ENCODE results near the gene MON1A. TPM values are rescaled to one million over a fixed set of nuclear protein-coding genes. Genes with fewer than 3 reads are reported as not detected.

MON1A gene
- polyA plus RNA-seq (2013) = 5.7 TPM

DNA sequence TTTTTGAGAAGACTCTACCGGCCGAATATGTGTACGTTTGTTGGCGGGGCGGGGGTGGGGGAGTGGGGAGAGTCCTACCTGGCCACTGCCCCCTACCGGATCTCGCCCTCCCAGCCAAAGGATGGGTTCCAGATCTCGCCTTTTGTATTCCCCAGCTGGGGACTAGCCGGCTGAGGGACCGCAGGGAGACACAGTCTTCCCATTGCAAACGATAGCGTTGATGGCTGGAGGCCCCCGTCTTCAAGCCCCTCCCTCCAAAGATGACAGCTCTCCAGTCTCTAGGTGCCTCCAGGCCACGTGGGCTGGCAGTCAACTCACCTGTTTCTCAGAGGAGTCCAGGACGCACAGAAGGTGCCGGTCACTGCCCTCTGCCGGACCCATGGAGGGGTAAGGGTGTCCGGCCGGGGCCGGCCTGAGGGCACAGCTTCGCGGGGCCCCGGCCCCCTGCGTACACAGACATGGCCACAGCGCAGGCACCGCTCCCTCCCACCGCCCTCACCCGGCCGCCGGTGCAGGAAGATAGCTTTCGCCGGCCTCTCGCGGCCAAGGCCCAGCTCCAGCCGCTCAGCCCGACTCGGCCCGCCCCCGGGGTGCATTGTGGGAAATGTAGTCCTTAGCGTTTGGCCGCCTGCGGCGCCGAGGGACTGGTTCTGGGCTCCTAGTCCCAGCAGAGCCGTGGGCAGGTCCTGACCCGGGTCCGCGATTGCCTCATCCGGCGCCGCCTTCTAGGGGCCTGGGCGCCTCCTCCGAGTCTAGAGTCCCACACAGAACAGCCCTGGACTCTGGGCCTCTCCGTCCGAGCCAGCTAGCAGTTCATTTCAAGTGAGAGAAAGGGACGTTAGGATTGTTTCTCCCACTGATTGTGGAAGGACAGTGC lies at the start of gene MON1A:
Gene MON1A, minus strand, starts transcription at position 521 of the 877 bp plus-strand sequence. CDS start 16,465 bp downstream, outside the sequence.
- Histone ChIP-seq H3K36me3 (ENCODE audit: control insufficient read depth in 4 of 4, insufficient read depth in 4 of 4, low read length in 3 of 4) (no peaks in the 10 kb centered on the region), H3K27ac (ENCODE audit: insufficient read depth in 1 of 2, low read depth in 1 of 2, low read length in 2 of 2, poor library complexity in 1 of 2, severe bottlenecking in 2 of 2) (peak within 1 kb of the TSS in 1 of 2 experiments; percentile 70), H3K9me3 (ENCODE audit: control extremely low read depth in 1 of 5, control insufficient read depth in 4 of 5, insufficient read depth in 2 of 5, low read depth in 1 of 5, low read length in 4 of 5) (no peaks in the 10 kb centered on the region), H3K27me3 (replicated peaks in 2 of 5; ENCODE audit: control insufficient read depth in 4 of 5, insufficient read depth in 5 of 5, low read length in 4 of 5) (no peaks in the 10 kb centered on the region), H3K4me3 (ENCODE audit: control insufficient read depth in 1 of 7, extremely low read depth in 1 of 7, insufficient read depth in 4 of 7, low read depth in 2 of 7, low read length in 6 of 7) (peak within 1 kb of the TSS; percentile 53 to 94 (median 83)), H3K4me1 (ENCODE audit: control extremely low read depth in 1 of 4, control insufficient read depth in 4 of 4, insufficient read depth in 4 of 4, low read length in 3 of 4) (peaks cover 0 to 23% (median 14%) of the 10 kb centered on the region in 4 experiments)
- DNase-seq = peak; percentile 81 to 87 (median 83)
- POLR2A ChIA-PET = interaction anchor here (0.8 to 1.5 kb wide), 2 partner anchors 10 to 143 kb away, joined by 3 to 11 read pairs; partner anchors contain the start of genes IP6K1 and RBM6
- CTCF ChIA-PET = interaction anchor here (0.7 to 3.2 kb wide), 9 partner anchors 11 to 141 kb away, joined by 3 to 15 read pairs (median 3); no protein-coding TSS in a partner anchor
- WGBS (ENCODE audit: insufficient coverage) = 1% methylated on average over 43 of the region's 56 CpGs

- POLR2A ChIA-PET = no interaction called here
- DNase-seq = no peak
- WGBS (ENCODE audit: insufficient coverage) = 90% methylated on average over 2 of the region's 2 CpGs
- Histone ChIP-seq H3K27ac (ENCODE audit: insufficient read depth in 1 of 2, low read depth in 1 of 2, low read length in 2 of 2, poor library complexity in 1 of 2, severe bottlenecking in 2 of 2) (no peak overlapping the region), H3K9me3 (ENCODE audit: control extremely low read depth in 1 of 5, control insufficient read depth in 4 of 5, insufficient read depth in 2 of 5, low read depth in 1 of 5, low read length in 4 of 5) (no peaks in the 10 kb centered on the region), H3K4me1 (ENCODE audit: control extremely low read depth in 1 of 4, control insufficient read depth in 4 of 4, insufficient read depth in 4 of 4, low read length in 3 of 4) (no peaks in the 10 kb centered on the region), H3K27me3 (replicated peaks in 2 of 5; ENCODE audit: control insufficient read depth in 4 of 5, insufficient read depth in 5 of 5, low read length in 4 of 5) (no peaks in the 10 kb centered on the region), H3K4me3 (ENCODE audit: control insufficient read depth in 1 of 7, extremely low read depth in 1 of 7, insufficient read depth in 4 of 7, low read depth in 2 of 7, low read length in 6 of 7) (no peak overlapping the region), H3K36me3 (ENCODE audit: control insufficient read depth in 4 of 4, insufficient read depth in 4 of 4, low read length in 3 of 4) (peaks cover 24 to 55% (median 40%) of the 10 kb centered on the region in 4 experiments)
- CTCF ChIA-PET = no interaction called here
Measured at GRCh38 chr3:49976942-49977341, 47.3 kb upstream of the MON1A start.

DNA sequence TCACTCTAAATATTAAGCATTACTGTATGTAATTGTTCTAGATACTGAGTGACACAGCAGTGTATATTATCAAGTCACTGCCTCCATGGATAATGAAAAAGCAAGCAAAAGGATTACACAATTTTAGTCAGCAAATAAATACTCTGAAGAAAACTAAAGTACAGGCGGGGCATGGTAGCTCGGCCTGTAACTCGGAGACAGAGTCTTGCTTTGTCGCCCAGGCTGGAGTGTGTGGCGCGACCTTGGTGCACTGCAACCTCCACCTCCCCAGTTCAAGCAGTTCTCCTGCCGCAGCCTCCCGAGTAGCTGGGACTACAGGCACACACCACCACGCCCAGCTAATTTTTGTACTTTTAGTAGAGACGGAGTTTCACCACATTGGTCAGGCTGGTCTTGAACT lies 43.0 kb upstream of the MON1A start:
- ChIA-PET POLR2A (no interaction called here), CTCF (no interaction called here)
- no peak overlapping the region for H3K4me3 ChIP-seq (ENCODE audit: control insufficient read depth in 1 of 7, extremely low read depth in 1 of 7, insufficient read depth in 4 of 7, low read depth in 2 of 7, low read length in 6 of 7)
- H3K36me3 ChIP-seq (ENCODE audit: control insufficient read depth in 4 of 4, insufficient read depth in 4 of 4, low read length in 3 of 4) = peaks cover 25 to 48% (median 38%) of the 10 kb centered on the region in 4 experiments
- H3K4me1 ChIP-seq (ENCODE audit: control extremely low read depth in 1 of 4, control insufficient read depth in 4 of 4, insufficient read depth in 4 of 4, low read length in 3 of 4) = no peaks in the 10 kb centered on the region
- DNase-seq = no peak
- 93% methylated on average over 10 of the region's 10 CpGs for WGBS (ENCODE audit: insufficient coverage)
- no peaks in the 10 kb centered on the region for H3K27me3 ChIP-seq (replicated peaks in 2 of 5; ENCODE audit: control insufficient read depth in 4 of 5, insufficient read depth in 5 of 5, low read length in 4 of 5)
- H3K27ac ChIP-seq (ENCODE audit: insufficient read depth in 1 of 2, low read depth in 1 of 2, low read length in 2 of 2, poor library complexity in 1 of 2, severe bottlenecking in 2 of 2) = peak overlapping the region in 1 of 2 experiments; percentile 11
- no peaks in the 10 kb centered on the region for H3K9me3 ChIP-seq (ENCODE audit: control extremely low read depth in 1 of 5, control insufficient read depth in 4 of 5, insufficient read depth in 2 of 5, low read depth in 1 of 5, low read length in 4 of 5)

DNA sequence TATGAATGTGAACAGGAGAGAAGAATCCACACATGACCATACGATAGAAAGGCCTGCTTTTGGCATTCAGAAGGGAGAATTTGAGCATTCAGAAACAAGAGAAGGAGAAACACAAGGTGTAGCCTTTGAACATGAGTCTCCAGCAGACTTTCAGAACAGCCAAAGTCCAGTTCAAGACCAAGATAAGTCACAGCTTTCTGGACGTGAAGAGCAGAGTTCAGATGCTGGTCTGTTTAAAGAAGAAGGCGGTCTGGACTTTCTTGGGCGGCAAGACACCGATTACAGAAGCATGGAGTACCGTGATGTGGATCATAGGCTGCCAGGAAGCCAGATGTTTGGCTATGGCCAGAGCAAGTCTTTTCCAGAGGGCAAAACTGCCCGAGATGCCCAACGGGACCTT lies 38.7 kb upstream of the MON1A start:
- Histone ChIP-seq H3K36me3 (ENCODE audit: control insufficient read depth in 4 of 4, insufficient read depth in 4 of 4, low read length in 3 of 4) (peaks cover 11 to 46% (median 33%) of the 10 kb centered on the region in 4 experiments), H3K9me3 (ENCODE audit: control extremely low read depth in 1 of 5, control insufficient read depth in 4 of 5, insufficient read depth in 2 of 5, low read depth in 1 of 5, low read length in 4 of 5) (no peaks in the 10 kb centered on the region), H3K4me1 (ENCODE audit: control extremely low read depth in 1 of 4, control insufficient read depth in 4 of 4, insufficient read depth in 4 of 4, low read length in 3 of 4) (no peaks in the 10 kb centered on the region), H3K27me3 (replicated peaks in 2 of 5; ENCODE audit: control insufficient read depth in 4 of 5, insufficient read depth in 5 of 5, low read length in 4 of 5) (no peaks in the 10 kb centered on the region), H3K27ac (ENCODE audit: insufficient read depth in 1 of 2, low read depth in 1 of 2, low read length in 2 of 2, poor library complexity in 1 of 2, severe bottlenecking in 2 of 2) (no peak overlapping the region), H3K4me3 (ENCODE audit: control insufficient read depth in 1 of 7, extremely low read depth in 1 of 7, insufficient read depth in 4 of 7, low read depth in 2 of 7, low read length in 6 of 7) (no peak overlapping the region)
- DNase-seq = no peak
- WGBS (ENCODE audit: insufficient coverage) = 98% methylated on average over 6 of the region's 8 CpGs
- CTCF ChIA-PET = no interaction called here
- POLR2A ChIA-PET = no interaction called here

- 100% methylated on average over 5 of the region's 6 CpGs for WGBS (ENCODE audit: insufficient coverage)
- Histone ChIP-seq H3K4me1 (ENCODE audit: control extremely low read depth in 1 of 4, control insufficient read depth in 4 of 4, insufficient read depth in 4 of 4, low read length in 3 of 4) (no peaks in the 10 kb centered on the region), H3K9me3 (ENCODE audit: control extremely low read depth in 1 of 5, control insufficient read depth in 4 of 5, insufficient read depth in 2 of 5, low read depth in 1 of 5, low read length in 4 of 5) (no peaks in the 10 kb centered on the region), H3K4me3 (ENCODE audit: control insufficient read depth in 1 of 7, extremely low read depth in 1 of 7, insufficient read depth in 4 of 7, low read depth in 2 of 7, low read length in 6 of 7) (no peak overlapping the region), H3K36me3 (ENCODE audit: control insufficient read depth in 4 of 4, insufficient read depth in 4 of 4, low read length in 3 of 4) (peaks cover 11 to 41% (median 28%) of the 10 kb centered on the region in 4 experiments), H3K27ac (ENCODE audit: insufficient read depth in 1 of 2, low read depth in 1 of 2, low read length in 2 of 2, poor library complexity in 1 of 2, severe bottlenecking in 2 of 2) (no peak overlapping the region), H3K27me3 (replicated peaks in 2 of 5; ENCODE audit: control insufficient read depth in 4 of 5, insufficient read depth in 5 of 5, low read length in 4 of 5) (no peaks in the 10 kb centered on the region)
- POLR2A ChIA-PET = no interaction called here
- no peak for DNase-seq
- CTCF ChIA-PET = no interaction called here
Measured at GRCh38 chr3:49967291-49967690, 37.7 kb upstream of the MON1A start.

DNA sequence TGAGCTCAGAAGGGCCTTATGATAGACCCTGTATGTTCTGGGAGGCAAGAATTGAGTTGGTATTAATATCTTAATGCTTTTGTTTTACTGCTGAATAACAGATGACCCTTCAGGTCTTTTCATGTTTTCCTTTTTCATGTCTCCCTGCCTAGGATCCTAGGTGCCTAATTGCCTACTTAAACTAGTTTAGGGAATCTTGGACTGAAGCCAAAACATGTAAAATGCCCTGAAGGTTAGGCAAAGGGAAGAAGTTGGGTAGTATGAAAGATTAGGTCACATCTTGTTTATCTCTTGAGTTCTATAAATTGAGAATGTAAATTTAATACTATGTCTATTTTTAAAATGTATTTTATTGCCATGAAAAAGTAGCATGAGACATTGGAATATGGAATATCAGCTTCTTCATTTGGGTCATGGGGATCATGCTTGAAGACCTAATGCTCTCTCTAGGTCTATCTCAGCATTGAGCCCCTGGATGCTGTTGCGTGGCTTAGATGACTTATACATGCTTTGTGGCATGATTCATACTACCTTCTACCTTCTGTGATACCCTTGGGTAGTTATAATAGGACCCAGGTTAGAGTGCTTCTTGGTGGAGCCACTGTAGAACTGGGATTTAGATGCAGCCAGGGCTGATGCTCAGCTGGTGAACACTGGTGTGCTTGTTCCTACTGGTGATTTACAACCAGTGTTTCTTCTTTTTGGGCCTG lies 36.8 kb upstream of the MON1A start:
- Histone ChIP-seq H3K27ac (ENCODE audit: insufficient read depth in 1 of 2, low read depth in 1 of 2, low read length in 2 of 2, poor library complexity in 1 of 2, severe bottlenecking in 2 of 2) (no peak overlapping the region), H3K4me1 (ENCODE audit: control extremely low read depth in 1 of 4, control insufficient read depth in 4 of 4, insufficient read depth in 4 of 4, low read length in 3 of 4) (no peaks in the 10 kb centered on the region), H3K9me3 (ENCODE audit: control extremely low read depth in 1 of 5, control insufficient read depth in 4 of 5, insufficient read depth in 2 of 5, low read depth in 1 of 5, low read length in 4 of 5) (no peaks in the 10 kb centered on the region), H3K36me3 (ENCODE audit: control insufficient read depth in 4 of 4, insufficient read depth in 4 of 4, low read length in 3 of 4) (peaks cover 8 to 34% (median 23%) of the 10 kb centered on the region in 4 experiments), H3K4me3 (ENCODE audit: control insufficient read depth in 1 of 7, extremely low read depth in 1 of 7, insufficient read depth in 4 of 7, low read depth in 2 of 7, low read length in 6 of 7) (no peak overlapping the region), H3K27me3 (replicated peaks in 2 of 5; ENCODE audit: control insufficient read depth in 4 of 5, insufficient read depth in 5 of 5, low read length in 4 of 5) (no peaks in the 10 kb centered on the region)
- WGBS (ENCODE audit: insufficient coverage) = no CpG with 5 or more reads among the region's 1 CpG
- DNase-seq = no peak
- ChIA-PET CTCF (interaction anchor here (1.7 kb wide), 1 partner anchor 16 kb away, joined by 6 read pairs; no protein-coding TSS in a partner anchor), POLR2A (interaction anchor here (0.6 kb wide), 1 partner anchor 18 kb away, joined by 12 read pairs; no protein-coding TSS in a partner anchor)

Measured in common myeloid progenitor, CD34-positive (primary cell).